Measurements from ENCODE around the gene DRC1. TPM values are rescaled to one million over a fixed set of nuclear protein-coding genes. Genes with fewer than 3 reads are reported as not detected.

DRC1 gene
- total and polyA plus RNA-seq, 2 of the 13 experiments (the other 11 are each of a cell fraction or from before 2014, with no cell fraction given) = 0.07 TPM; not detected in 1

- TF ChIP-seq TAF15 (IDR thresholded peaks at IDR 0.05; ENCODE audit: low read depth, low read length, poor library complexity, severe bottlenecking) = no peak
- TF ChIP-seq, protein P1, sequence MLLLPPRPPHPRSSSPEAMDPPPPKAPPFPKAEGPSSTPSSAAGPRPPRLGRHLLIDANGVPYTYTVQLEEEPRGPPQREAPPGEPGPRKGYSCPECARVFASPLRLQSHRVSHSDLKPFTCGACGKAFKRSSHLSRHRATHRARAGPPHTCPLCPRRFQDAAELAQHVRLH (CRISPR knock-in tag; IDR thresholded peaks at IDR 0.05; ENCODE audit: borderline replicate concordance, low read depth) = no peak
- TF ChIP-seq ZBTB39 (CRISPR knock-in tag; IDR thresholded peaks at IDR 0.05) = peak; percentile 46; the same call in 1 of the 2 replicates
- TF ChIP-seq ZNF780A (CRISPR knock-in tag; IDR thresholded peaks at IDR 0.05) = 0 out of 2 replicates have a peak, but pooled peaks have one; percentile 21
- TF ChIP-seq SMC3 (IDR thresholded peaks at IDR 0.05; ENCODE audit: low read length) = peak; percentile 8; the same call in 1 of the 2 replicates
- TF ChIP-seq, protein P2, sequence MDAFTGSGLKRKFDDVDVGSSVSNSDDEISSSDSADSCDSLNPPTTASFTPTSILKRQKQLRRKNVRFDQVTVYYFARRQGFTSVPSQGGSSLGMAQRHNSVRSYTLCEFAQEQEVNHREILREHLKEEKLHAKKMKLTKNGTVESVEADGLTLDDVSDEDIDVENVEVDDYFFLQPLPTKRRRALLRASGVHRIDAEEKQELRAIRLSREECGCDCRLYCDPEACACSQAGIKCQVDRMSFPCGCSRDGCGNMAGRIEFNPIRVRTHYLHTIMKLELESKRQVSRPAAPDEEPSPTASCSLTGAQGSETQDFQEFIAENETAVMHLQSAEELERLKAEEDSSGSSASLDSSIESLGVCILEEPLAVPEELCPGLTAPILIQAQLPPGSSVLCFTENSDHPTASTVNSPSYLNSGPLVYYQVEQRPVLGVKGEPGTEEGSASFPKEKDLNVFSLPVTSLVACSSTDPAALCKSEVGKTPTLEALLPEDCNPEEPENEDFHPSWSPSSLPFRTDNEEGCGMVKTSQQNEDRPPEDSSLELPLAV (CRISPR knock-in tag; conservative IDR thresholded peaks at IDR 0.05; ENCODE audit: low read depth) = 0 out of 2 replicates have a peak, but pooled peaks have one; percentile 53
- TF ChIP-seq HES4 (CRISPR knock-in tag; IDR thresholded peaks at IDR 0.05; ENCODE audit: borderline replicate concordance) = peak; percentile 54; the same call in 1 of the 2 replicates
- TF ChIP-seq NRL (CRISPR knock-in tag; IDR thresholded peaks at IDR 0.05; ENCODE audit: borderline replicate concordance) = peak; percentile 31; the same call in 1 of the 2 replicates
- TF ChIP-seq PATZ1 (CRISPR knock-in tag; IDR thresholded peaks at IDR 0.05) = 0 out of 2 replicates have a peak, but pooled peaks have one; percentile 20
- no peak for TF ChIP-seq THAP11 (CRISPR knock-in tag; IDR thresholded peaks at IDR 0.05)
- TF ChIP-seq ZNF83 (CRISPR knock-in tag; IDR thresholded peaks at IDR 0.05; ENCODE audit: borderline replicate concordance) = no peak
- no peak for TF ChIP-seq SIN3A (IDR thresholded peaks at IDR 0.05; ENCODE audit: borderline replicate concordance, low read depth, low read length)
Observed at GRCh38 chr2:26471766-26472706, 70.3 kb downstream of the DRC1 start (continued).
